WTC11 (cell line): ENCODE results near the gene PHLDB1.

Experiments used
- ARID4B ChIP-seq: sonication (generic); formaldehyde crosslinking; IDR thresholded peaks from 2 replicates; pipeline ENCODE4 v1.8.0; 2023; ENCODE audit warnings: missing genetic modification reagents, mild to moderate bottlenecking, borderline replicate concordance
- ATF6 ChIP-seq: sonication (generic); formaldehyde crosslinking; IDR thresholded peaks from 2 replicates; pipeline ENCODE4 v1.8.1; 2023; ENCODE audit warnings: mild to moderate bottlenecking, missing genetic modification reagents
- CTCF ChIP-seq: fragments of 200-600 bp; IDR thresholded peaks from 2 replicates; pipeline ENCODE4 v1.8.0; 2022; ENCODE audit warnings: antibody characterized with exemption
- MLX ChIP-seq: sonication (generic); formaldehyde crosslinking; IDR thresholded peaks from 2 replicates; pipeline ENCODE4 v1.8.1; 2023; ENCODE audit warnings: mild to moderate bottlenecking, missing genetic modification reagents, moderate library complexity
- TCF7 ChIP-seq: sonication (generic); formaldehyde crosslinking; IDR thresholded peaks from 2 replicates; pipeline ENCODE4 v1.8.0; 2022; ENCODE audit warnings: mild to moderate bottlenecking, low read depth, missing genetic modification reagents, moderate library complexity
- TEAD4 ChIP-seq: sonication (generic); formaldehyde crosslinking; IDR thresholded peaks from 2 replicates; pipeline ENCODE4 v1.8.0; 2022; ENCODE audit warnings: mild to moderate bottlenecking, missing genetic modification reagents
- USF2 ChIP-seq: sonication (generic); formaldehyde crosslinking; IDR thresholded peaks from 2 replicates; pipeline ENCODE4 v1.8.1; 2023; ENCODE audit warnings: mild to moderate bottlenecking, missing genetic modification reagents, moderate library complexity
- ZNF138 ChIP-seq: sonication (generic); formaldehyde crosslinking; conservative IDR thresholded peaks from 2 replicates; pipeline ENCODE4 v1.8.1; 2022; ENCODE audit warnings: mild to moderate bottlenecking, moderate library complexity, missing genetic modification reagents
- ZNF281 ChIP-seq: sonication (generic); formaldehyde crosslinking; IDR thresholded peaks from 2 replicates; pipeline ENCODE4 v1.8.0; 2023; ENCODE audit warnings: mild to moderate bottlenecking, missing genetic modification reagents

GRCh38 chr11:118648291-118648690 is 40.9 kb downstream of the PHLDB1 start:
- no peak for TF ChIP-seq ZNF281 (CRISPR knock-in tag)
- no peak for TF ChIP-seq TCF7 (CRISPR knock-in tag)
- no peak for TF ChIP-seq ZNF138 (CRISPR knock-in tag)
- no peak for TF ChIP-seq TEAD4 (CRISPR knock-in tag)
- no peak for TF ChIP-seq MLX (CRISPR knock-in tag)
- no peak for TF ChIP-seq CTCF
- no peak for TF ChIP-seq ATF6
- no peak for TF ChIP-seq USF2
- TF ChIP-seq ARID4B (CRISPR knock-in tag), result no peak
